CD14-positive monocyte (primary cell): ENCODE results near the gene FNBP1L. TPM values are rescaled to one million over a fixed set of nuclear protein-coding genes. Genes with fewer than 3 reads are reported as not detected.

Source experiments
- DNase-seq, 3 donors: peaks; one replicate each; pipeline ENCODE4 v3.0.0-alpha.2; 2011 to 2022
- H2AFZ ChIP-seq: 2 replicates; pipeline ENCODE4 v1.6.0; 2012; ENCODE audit warnings: mild to moderate bottlenecking, low read depth, low read length, inconsistent platforms; ENCODE audit not compliant: insufficient read depth, poor library complexity, severe bottlenecking
- H3K27ac ChIP-seq, 2 donors: 1 replicate in 1 of 2; 2 replicates in 1 of 2; pipeline ENCODE4 v1.5.1; 2012 to 2013; ENCODE audit warnings: low read length in 2 of 2, control low read depth in 1 of 2, inconsistent platforms in 1 of 2, low read depth in 1 of 2, mild to moderate bottlenecking in 1 of 2
- H3K27me3 ChIP-seq, 2 donors: one replicate each; pipeline versions ENCODE4 v1.6.0 to v1.6.1; 2011 to 2013; ENCODE audit warnings: low read length in 2 of 2; ENCODE audit not compliant: control insufficient read depth in 2 of 2, insufficient read depth in 2 of 2
- H3K36me3 ChIP-seq, 2 donors: replicated peaks in 1 of 2; 1 replicate in 1 of 2; 2 replicates in 1 of 2; pipeline versions ENCODE4 v1.5.1 to v1.6.1; 2012 to 2013; ENCODE audit warnings: low read length in 2 of 2, control low read depth in 1 of 2, inconsistent platforms in 1 of 2, mild to moderate bottlenecking in 1 of 2; ENCODE audit not compliant: insufficient read depth in 2 of 2, control insufficient read depth in 1 of 2
- H3K4me1 ChIP-seq, 2 donors: 1 replicate in 1 of 2; 2 replicates in 1 of 2; pipeline versions ENCODE4 v1.5.1 to v1.6.1; 2012 to 2013; ENCODE audit warnings: low read length in 2 of 2, control low read depth in 1 of 2, inconsistent platforms in 1 of 2, mild to moderate bottlenecking in 1 of 2, moderate library complexity in 1 of 2; ENCODE audit not compliant: insufficient read depth in 2 of 2, control insufficient read depth in 1 of 2
- H3K4me2 ChIP-seq: replicated peaks from 2 replicates; pipeline ENCODE3; 2012; ENCODE audit warnings: low read length, moderate library complexity, mild to moderate bottlenecking; ENCODE audit not compliant: poor library complexity, severe bottlenecking; ENCODE audit errors: extremely low read depth
- H3K4me3 ChIP-seq, 3 experiments: fragments of 200-600 bp in 1 of 3; sonication (generic) in 1 of 3; replicated peaks in 1 of 3; 1 replicate in 2 of 3; 2 replicates in 1 of 3; pipeline ENCODE4 v1.5.1; 2011 to 2013; ENCODE audit warnings: low read length in 3 of 3, mild to moderate bottlenecking in 3 of 3, control low read depth in 2 of 3, low read depth in 2 of 3, inconsistent platforms in 1 of 3, moderate library complexity in 1 of 3
- H3K79me2 ChIP-seq: 2 replicates; pipeline ENCODE4 v1.6.0; 2012; ENCODE audit warnings: mild to moderate bottlenecking, control low read depth, inconsistent platforms, low read length, moderate library complexity; ENCODE audit not compliant: insufficient read depth
- H3K9ac ChIP-seq: 2 replicates; pipeline ENCODE4 v1.6.0; 2017; ENCODE audit warnings: low read length, mild to moderate bottlenecking; ENCODE audit not compliant: insufficient read depth, poor library complexity, severe bottlenecking
- H3K9me3 ChIP-seq, 2 donors: replicated peaks in 1 of 2; 1 replicate in 1 of 2; 2 replicates in 1 of 2; pipeline versions ENCODE4 v1.5.1 to v1.6.1; 2012 to 2013; ENCODE audit warnings: low read length in 2 of 2, control low read depth in 1 of 2; ENCODE audit not compliant: control insufficient read depth in 1 of 2, insufficient read depth in 1 of 2
- H4K20me1 ChIP-seq: 2 replicates; pipeline ENCODE4 v1.6.0; 2012; ENCODE audit warnings: mild to moderate bottlenecking, low read length, control low read depth, moderate library complexity; ENCODE audit not compliant: insufficient read depth
- H3K27ac Mint-ChIP-seq, 7 donors: one replicate each; pipeline ENCODE4 v1.8.0; 2020; ENCODE audit warnings: mild to moderate bottlenecking in 7 of 7, mixed read lengths in 7 of 7, moderate library complexity in 6 of 7, inconsistent platforms in 2 of 7
- H3K27me3 Mint-ChIP-seq, 3 donors: one replicate each; pipeline ENCODE4 v1.8.0; 2021 to 2022; ENCODE audit warnings: low read depth in 3 of 3, mild to moderate bottlenecking in 3 of 3, mixed read lengths in 3 of 3, moderate library complexity in 3 of 3, inconsistent platforms in 1 of 3
- H3K36me3 Mint-ChIP-seq, 2 donors: one replicate each; pipeline ENCODE4 v1.8.0; 2020; ENCODE audit warnings: mixed read lengths in 2 of 2, inconsistent platforms in 1 of 2, mild to moderate bottlenecking in 1 of 2
- H3K4me1 Mint-ChIP-seq: one replicate; pipeline ENCODE4 v1.8.0; 2020; ENCODE audit warnings: mild to moderate bottlenecking, mixed read lengths
- H3K4me3 Mint-ChIP-seq, 2 donors: one replicate each; pipeline ENCODE4 v1.8.0; 2020; ENCODE audit warnings: mild to moderate bottlenecking in 2 of 2, mixed read lengths in 2 of 2, moderate library complexity in 1 of 2
- H3K9me3 Mint-ChIP-seq, 7 donors: one replicate each; pipeline ENCODE4 v1.8.0; 2020 to 2022; ENCODE audit warnings: mixed read lengths in 7 of 7, mild to moderate bottlenecking in 6 of 7, moderate library complexity in 6 of 7, inconsistent platforms in 2 of 7
- CTCF ChIP-seq: fragments of 200-600 bp; IDR thresholded peaks from one replicate; pipeline ENCODE4 v1.8.0; 2022; ENCODE audit warnings: antibody characterized with exemption, mild to moderate bottlenecking
- WGBS: methylation state at CpG from one replicate; pipeline ENCODE4 v1.1.5; 2013; ENCODE audit warnings: missing lambda C conversion rate; ENCODE audit not compliant: insufficient coverage; 5-methylcytosine and 5-hydroxymethylcytosine counted together
- intact Hi-C, 2 donors: fragments of 100-400 bp; cut with micrococcal nuclease; formaldehyde crosslinking; loops; one replicate each; pipeline versions ENCODE4 v1.15.0 to v1.15.1; 2023
- polyA plus RNA-seq, 3 donors: library from polyadenylated mRNA; depleted of rRNA in 1 of 3; unstranded in 2 of 3; stranded (reverse) in 1 of 3; fragments of 300-500 nt in 2 of 3; fragments of >200 nt in 1 of 3; fragmentation: Illumina TruSeq in 2 of 3; gene quantifications; 1 replicate in 2 of 3; 2 replicates in 1 of 3; pipeline ENCODE4 v1.2.3, GENCODE V29; 2012 to 2021

FNBP1L gene
- polyA plus RNA-seq, 3 donors = 0.15 to 0.32 (median 0.28) TPM

GRCh38 chr1:93471284-93471683, 23.4 kb downstream of the FNBP1L start:
- no peak for TF ChIP-seq CTCF
- no peak overlapping the region for H3K4me3 ChIP-seq
- peaks cover 2 to 8% (median 6%) of the 10 kb centered on the region in 7 donors for H3K9me3 Mint-ChIP-seq
- intact Hi-C loops = no loop called here
- no peaks in the 10 kb centered on the region for H3K36me3 Mint-ChIP-seq
- H3K27me3 Mint-ChIP-seq = peaks cover 0 to 3% (median 0%) of the 10 kb centered on the region in 3 donors
- no peak overlapping the region for H2AFZ ChIP-seq
- H4K20me1 ChIP-seq = no peaks in the 10 kb centered on the region
- peaks cover 0 to 4% of the 10 kb centered on the region in 2 donors for H3K9me3 ChIP-seq
- H3K36me3 ChIP-seq = no peaks in the 10 kb centered on the region
- WGBS = 93% methylated on average over 5 of the region's 6 CpGs
- H3K4me1 ChIP-seq = peaks cover 3 to 10% of the 10 kb centered on the region in 2 donors
- no peak overlapping the region for H3K4me2 ChIP-seq
- H3K27me3 ChIP-seq = no peaks in the 10 kb centered on the region
- no peak overlapping the region for H3K9ac ChIP-seq
- H3K27ac Mint-ChIP-seq = no peak overlapping the region
- no peak for DNase-seq
- H3K27ac ChIP-seq = no peak overlapping the region
- no peaks in the 10 kb centered on the region for H3K79me2 ChIP-seq
- peaks cover 20% of the 10 kb centered on the region for H3K4me1 Mint-ChIP-seq
- no peak overlapping the region for H3K4me3 Mint-ChIP-seq

- no peak for DNase-seq
- no peak overlapping the region for H3K4me3 Mint-ChIP-seq
- no peak overlapping the region for H3K27ac Mint-ChIP-seq
- H3K4me3 ChIP-seq = no peak overlapping the region
- no peak overlapping the region for H2AFZ ChIP-seq
- WGBS = no CpG with 5 or more reads among the region's 1 CpG
- intact Hi-C loops = no loop called here
- H3K4me1 ChIP-seq = peaks cover 3 to 10% of the 10 kb centered on the region in 2 donors
- no peaks in the 10 kb centered on the region for H3K27me3 ChIP-seq
- no peak overlapping the region for H3K9ac ChIP-seq
- H3K4me2 ChIP-seq = no peak overlapping the region
- no peaks in the 10 kb centered on the region for H3K79me2 ChIP-seq
- peaks cover 0 to 6% (median 2%) of the 10 kb centered on the region in 7 donors for H3K9me3 Mint-ChIP-seq
- H3K27ac ChIP-seq = no peak overlapping the region
- no peaks in the 10 kb centered on the region for H3K36me3 ChIP-seq
- no peak for TF ChIP-seq CTCF
- peaks cover 24% of the 10 kb centered on the region for H3K4me1 Mint-ChIP-seq
- H3K9me3 ChIP-seq = peaks cover 0 to 1% of the 10 kb centered on the region in 2 donors
- no peaks in the 10 kb centered on the region for H3K36me3 Mint-ChIP-seq
- no peaks in the 10 kb centered on the region for H4K20me1 ChIP-seq
- peaks cover 0 to 3% (median 0%) of the 10 kb centered on the region in 3 donors for H3K27me3 Mint-ChIP-seq
Measured at GRCh38 chr1:93471911-93472310, 24.0 kb downstream of the FNBP1L start.
